H1 (cell line): ENCODE data around the gene CDR2L. TPM values are rescaled to one million over a fixed set of nuclear protein-coding genes. Genes with fewer than 3 reads are reported as not detected.

ENCODE experiments used
- ASH2L ChIP-seq: fragments of 200-600, 300-600 bp; sonication (generic); IDR thresholded peaks from one replicate; pipeline ENCODE4 v1.7.1; 2017; ENCODE audit warnings: low read length
- EZH2 ChIP-seq: fragments of 200-600 bp; sonication (generic); IDR thresholded peaks from 2 replicates; pipeline ENCODE4 v1.7.1; 2012; ENCODE audit warnings: low read depth, mild to moderate bottlenecking, moderate library complexity, low read length, inconsistent platforms; ENCODE audit not compliant: severe bottlenecking
- KDM1A ChIP-seq: fragments of 200-600, 300-600 bp; sonication (generic); IDR thresholded peaks from 2 replicates; pipeline ENCODE4 v1.7.1; 2016; ENCODE audit warnings: mild to moderate bottlenecking, low read length, borderline replicate concordance
- PHF8 ChIP-seq: fragments of 200-600 bp; sonication (generic); conservative IDR thresholded peaks from 2 replicates; pipeline ENCODE4 v1.7.1; 2012; ENCODE audit warnings: low read depth, mild to moderate bottlenecking, inconsistent platforms, low read length, moderate library complexity
- POLR2AphosphoS5 ChIP-seq: IDR thresholded peaks from 2 replicates; pipeline ENCODE4 v1.6.1; 2011; ENCODE audit warnings: low read depth, low read length
- SAP30 ChIP-seq: fragments of 300-600 bp; sonication (generic); IDR thresholded peaks from 2 replicates; pipeline ENCODE4 v1.7.1; 2012; ENCODE audit warnings: low read length, moderate library complexity, mild to moderate bottlenecking, inconsistent platforms; ENCODE audit not compliant: insufficient read depth, insufficient replicate concordance
- SP4 ChIP-seq: IDR thresholded peaks from 2 replicates; pipeline ENCODE4 v1.6.1; 2012; ENCODE audit warnings: low read length, inconsistent platforms
- TAF1 ChIP-seq: IDR thresholded peaks from 2 replicates; pipeline ENCODE4 v1.6.1; 2011; ENCODE audit warnings: mild to moderate bottlenecking, low read depth, low read length
- TEAD4 ChIP-seq: IDR thresholded peaks from 2 replicates; pipeline ENCODE4 v1.6.1; 2012; ENCODE audit warnings: low read depth, low read length, inconsistent platforms, mixed read lengths
- polyA plus RNA-seq, 7 experiments: library from polyadenylated mRNA; depleted of rRNA in 3 of 7; stranded (reverse) in 5 of 7; unstranded in 2 of 7; fragments of >200 nt in 5 of 7; fragments of 200-250 nt in 2 of 7; gene quantifications; 1 replicate in 5 of 7; 2 replicates in 1 of 7; 4 replicates in 1 of 7; pipeline versions ENCODE4 v1.2.1 to v1.2.3, GENCODE V29; 2011 to 2013; ENCODE audit warnings: missing spikeins in 2 of 7, mixed read lengths in 2 of 7
- total RNA-seq: library from RNA; stranded (reverse); fragmentation: NEBNext Ultra II Directional; extraction: Animal tissue kit (Norgen Biotek cat#: 25700); gene quantifications from 2 replicates; pipeline ENCODE4 v1.2.1, GENCODE V29; 2021
- TF ChIP-seq, protein P1 (sequence below): IDR thresholded peaks from 2 replicates; pipeline ENCODE4 v1.6.1; 2012; ENCODE audit warnings: low read length, inconsistent platforms
- TF ChIP-seq, protein P2 (sequence below): IDR thresholded peaks from 2 replicates; pipeline ENCODE4 v1.6.1; 2011; ENCODE audit warnings: low read length, improper control_type of control experiment

The CDR2L gene
- total and polyA plus RNA-seq, 2 of the 8 experiments (the other 6 are each of a cell fraction or from before 2014, with no cell fraction given) = 20.4 to 38.1 TPM

DNA sequence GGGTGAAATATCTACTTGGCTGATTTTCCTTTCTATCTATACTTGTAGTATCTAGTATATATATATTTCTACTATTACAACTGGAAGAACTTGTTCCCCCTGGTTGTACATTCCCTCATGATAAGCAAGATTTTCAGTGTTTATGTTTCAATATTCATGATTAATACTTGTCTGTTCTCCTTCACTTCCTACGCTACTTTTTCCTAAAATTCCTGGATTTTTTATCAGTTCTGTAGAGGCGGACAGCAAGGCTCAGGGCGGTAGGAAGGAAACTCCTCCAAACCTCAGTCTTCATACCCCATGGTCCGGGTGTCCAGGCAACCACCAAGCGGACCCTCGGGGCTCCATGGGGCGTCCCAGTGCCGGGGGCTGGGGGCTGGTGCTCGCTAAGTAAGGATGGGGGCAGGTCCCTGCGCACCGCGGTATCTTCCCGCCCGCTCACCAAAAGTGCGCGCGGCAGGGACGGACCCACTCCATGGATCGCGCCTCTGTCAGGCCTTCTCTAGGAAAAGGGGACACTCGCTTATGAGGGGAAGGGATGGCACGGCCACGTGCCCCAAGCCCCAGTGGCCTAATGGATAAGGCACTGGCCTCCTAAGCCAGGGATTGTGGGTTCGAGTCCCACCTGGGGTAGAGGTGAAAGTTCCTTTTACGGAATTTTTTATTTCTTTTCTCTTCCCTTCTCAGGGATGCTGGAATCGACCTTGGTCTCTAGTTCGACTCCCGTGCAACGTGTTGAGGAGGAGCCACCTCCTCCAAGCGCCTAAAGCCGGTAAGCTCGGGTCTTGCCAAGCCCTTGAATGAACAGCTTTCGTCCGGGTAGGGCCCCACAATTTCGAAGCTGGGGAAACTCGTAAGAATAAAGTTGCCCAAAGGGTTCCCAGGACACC, 46.2 kb downstream of the CDR2L start (continued):
- TF ChIP-seq PHF8 (peak; percentile 11; the same call in 1 of the 2 replicates), EZH2 (no peak), SAP30 (no peak), TEAD4 (peak; percentile 85), TAF1 (0 out of 2 replicates have a peak, but pooled peaks have one; percentile 8), ASH2L (peak; percentile 95), KDM1A (no peak), SP4 (peak; percentile 81; the same call in 1 of the 2 replicates), POLR2AphosphoS5 (no peak)
- TF ChIP-seq, protein P1, sequence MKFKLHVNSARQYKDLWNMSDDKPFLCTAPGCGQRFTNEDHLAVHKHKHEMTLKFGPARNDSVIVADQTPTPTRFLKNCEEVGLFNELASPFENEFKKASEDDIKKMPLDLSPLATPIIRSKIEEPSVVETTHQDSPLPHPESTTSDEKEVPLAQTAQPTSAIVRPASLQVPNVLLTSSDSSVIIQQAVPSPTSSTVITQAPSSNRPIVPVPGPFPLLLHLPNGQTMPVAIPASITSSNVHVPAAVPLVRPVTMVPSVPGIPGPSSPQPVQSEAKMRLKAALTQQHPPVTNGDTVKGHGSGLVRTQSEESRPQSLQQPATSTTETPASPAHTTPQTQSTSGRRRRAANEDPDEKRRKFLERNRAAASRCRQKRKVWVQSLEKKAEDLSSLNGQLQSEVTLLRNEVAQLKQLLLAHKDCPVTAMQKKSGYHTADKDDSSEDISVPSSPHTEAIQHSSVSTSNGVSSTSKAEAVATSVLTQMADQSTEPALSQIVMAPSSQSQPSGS = no peak
- TF ChIP-seq, protein P2, sequence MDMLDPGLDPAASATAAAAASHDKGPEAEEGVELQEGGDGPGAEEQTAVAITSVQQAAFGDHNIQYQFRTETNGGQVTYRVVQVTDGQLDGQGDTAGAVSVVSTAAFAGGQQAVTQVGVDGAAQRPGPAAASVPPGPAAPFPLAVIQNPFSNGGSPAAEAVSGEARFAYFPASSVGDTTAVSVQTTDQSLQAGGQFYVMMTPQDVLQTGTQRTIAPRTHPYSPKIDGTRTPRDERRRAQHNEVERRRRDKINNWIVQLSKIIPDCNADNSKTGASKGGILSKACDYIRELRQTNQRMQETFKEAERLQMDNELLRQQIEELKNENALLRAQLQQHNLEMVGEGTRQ = no peak; the same call in 1 of the 2 replicates
